ENCODE results near the gene DYSF. TPM values are rescaled to one million over a fixed set of nuclear protein-coding genes. Genes with fewer than 3 reads are reported as not detected.

The DYSF gene
- total RNA-seq, 2 experiments from 2014 or later, result not detected

DNA sequence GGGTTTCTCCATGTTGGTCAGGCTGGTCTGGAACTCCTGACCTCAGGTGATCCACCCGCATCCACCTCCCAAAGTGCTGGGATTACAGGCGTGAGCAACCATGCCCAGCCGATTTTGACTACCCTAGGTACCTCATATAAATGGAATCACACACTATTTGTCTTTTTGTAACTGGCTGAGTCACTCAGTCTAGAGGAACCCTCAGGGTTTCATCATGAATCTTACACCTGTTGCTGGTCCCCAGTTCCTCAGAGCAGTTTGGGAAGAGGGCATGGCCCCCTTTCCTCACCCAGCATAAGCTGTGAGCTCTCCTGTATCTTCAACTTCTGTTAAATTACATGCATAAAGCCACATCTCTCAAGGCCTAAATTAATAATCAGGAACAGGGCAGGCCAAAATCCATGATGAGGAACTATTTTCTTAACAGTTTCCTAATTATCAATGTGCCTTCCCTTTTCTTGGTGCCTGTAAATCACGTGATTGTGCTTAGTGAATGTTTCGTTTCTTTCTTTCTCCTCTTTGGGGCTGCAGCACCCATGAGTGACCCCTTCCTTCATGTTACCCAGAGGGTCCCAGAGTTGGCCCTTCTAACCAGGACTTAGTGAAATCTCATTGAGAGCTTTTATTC lies 20.9 kb downstream of the DYSF start:
- no peaks in the 10 kb centered on the region for H3K9me2 ChIP-seq (ENCODE audit: insufficient read depth, low read length)

DNA sequence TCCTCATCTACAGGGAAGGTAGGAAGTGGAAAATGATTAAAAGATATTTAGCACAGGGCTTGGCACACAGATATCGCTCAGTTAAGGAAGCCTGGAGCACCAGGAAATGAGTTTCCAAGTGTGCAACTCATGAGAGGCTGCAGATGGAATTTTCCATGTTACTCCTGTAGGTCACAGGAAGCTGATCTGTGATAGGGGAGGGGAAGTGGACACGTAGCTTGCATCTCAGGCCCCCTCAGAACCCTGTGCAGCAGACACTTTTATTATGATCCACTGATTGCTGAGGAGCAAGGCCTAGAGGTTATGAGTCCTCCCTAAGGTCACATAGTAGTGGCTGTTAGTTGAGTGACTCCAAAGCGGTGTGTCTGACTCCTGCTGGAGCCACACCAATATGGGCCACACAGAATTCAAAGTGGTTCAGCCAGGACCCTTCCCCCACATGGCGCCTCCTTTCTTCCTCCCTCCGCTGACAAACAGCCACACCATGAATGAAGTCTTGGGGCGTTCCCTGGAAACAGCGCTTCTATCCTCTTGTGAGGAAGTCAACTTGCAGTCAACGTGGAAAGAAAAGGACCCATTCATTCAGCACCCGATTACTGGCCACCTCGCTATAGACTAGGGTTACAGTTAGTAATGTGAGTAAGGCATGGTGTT lies 21.5 kb downstream of the DYSF start:
- no peaks in the 10 kb centered on the region for H3K4me1 ChIP-seq (ENCODE audit: insufficient read depth, low read length, poor library complexity, severe bottlenecking)
- CTCF ChIA-PET (ENCODE audit: unreplicated experiment), result no interaction called here

More for the DNA sequence above, 20.9 kb downstream of the DYSF start:
- Histone ChIP-seq H3K4me2 (ENCODE audit: low read length) (no peak overlapping the region), H4K20me1 (ENCODE audit: insufficient read depth, low read length) (no peaks in the 10 kb centered on the region), H3K4me1 (ENCODE audit: insufficient read depth, low read length, poor library complexity, severe bottlenecking) (no peaks in the 10 kb centered on the region), H3K36me3 (ENCODE audit: insufficient read depth, low read length) (no peaks in the 10 kb centered on the region), H3K4me3 (ENCODE audit: low read depth, low read length, poor library complexity, severe bottlenecking) (no peak overlapping the region), H3K27ac (ENCODE audit: low read depth, low read length, poor library complexity, severe bottlenecking) (no peak overlapping the region), H2AFZ (ENCODE audit: low read length) (no peak overlapping the region), H3K9me3 (ENCODE audit: low read length) (no peaks in the 10 kb centered on the region), H3K79me2 (ENCODE audit: insufficient read depth, low read depth, low read length) (no peaks in the 10 kb centered on the region)
- POLR2A ChIA-PET, result no interaction called here
- CTCF ChIA-PET (ENCODE audit: unreplicated experiment), result no interaction called here
- BruUV-seq (replicated peaks), result no TSS peak
- intact Hi-C loops (cut with micrococcal nuclease; ENCODE audit: unreplicated experiment), result no loop called here
- no peak for TF ChIP-seq EZH2phosphoT487 (IDR thresholded peaks at IDR 0.05; ENCODE audit: borderline replicate concordance, low read depth, low read length)
- TF ChIP-seq, protein P1, sequence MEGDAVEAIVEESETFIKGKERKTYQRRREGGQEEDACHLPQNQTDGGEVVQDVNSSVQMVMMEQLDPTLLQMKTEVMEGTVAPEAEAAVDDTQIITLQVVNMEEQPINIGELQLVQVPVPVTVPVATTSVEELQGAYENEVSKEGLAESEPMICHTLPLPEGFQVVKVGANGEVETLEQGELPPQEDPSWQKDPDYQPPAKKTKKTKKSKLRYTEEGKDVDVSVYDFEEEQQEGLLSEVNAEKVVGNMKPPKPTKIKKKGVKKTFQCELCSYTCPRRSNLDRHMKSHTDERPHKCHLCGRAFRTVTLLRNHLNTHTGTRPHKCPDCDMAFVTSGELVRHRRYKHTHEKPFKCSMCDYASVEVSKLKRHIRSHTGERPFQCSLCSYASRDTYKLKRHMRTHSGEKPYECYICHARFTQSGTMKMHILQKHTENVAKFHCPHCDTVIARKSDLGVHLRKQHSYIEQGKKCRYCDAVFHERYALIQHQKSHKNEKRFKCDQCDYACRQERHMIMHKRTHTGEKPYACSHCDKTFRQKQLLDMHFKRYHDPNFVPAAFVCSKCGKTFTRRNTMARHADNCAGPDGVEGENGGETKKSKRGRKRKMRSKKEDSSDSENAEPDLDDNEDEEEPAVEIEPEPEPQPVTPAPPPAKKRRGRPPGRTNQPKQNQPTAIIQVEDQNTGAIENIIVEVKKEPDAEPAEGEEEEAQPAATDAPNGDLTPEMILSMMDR (conservative IDR thresholded peaks at IDR 0.05; ENCODE audit: low read length), result no peak
- DNase-seq (ENCODE audit: low spot score), result no peak

More for the DNA sequence above, 21.5 kb downstream of the DYSF start:
- no peaks in the 10 kb centered on the region for H3K36me3 ChIP-seq (ENCODE audit: insufficient read depth, low read length)
- no peaks in the 10 kb centered on the region for H4K20me1 ChIP-seq (ENCODE audit: insufficient read depth, low read length)
- no TSS peak for BruUV-seq (replicated peaks)
- H3K27ac ChIP-seq (ENCODE audit: low read depth, low read length, poor library complexity, severe bottlenecking), result no peak overlapping the region
- intact Hi-C loops (cut with micrococcal nuclease; ENCODE audit: unreplicated experiment), result no loop called here
- H3K4me2 ChIP-seq (ENCODE audit: low read length), result no peak overlapping the region
- POLR2A ChIA-PET, result no interaction called here
- no peak for TF ChIP-seq EZH2phosphoT487 (IDR thresholded peaks at IDR 0.05; ENCODE audit: borderline replicate concordance, low read depth, low read length)
- TF ChIP-seq, protein P1 (conservative IDR thresholded peaks at IDR 0.05; ENCODE audit: low read length), result no peak
- no peak for DNase-seq (ENCODE audit: low spot score)
- no peaks in the 10 kb centered on the region for H3K79me2 ChIP-seq (ENCODE audit: insufficient read depth, low read depth, low read length)
- no peak overlapping the region for H3K4me3 ChIP-seq (ENCODE audit: low read depth, low read length, poor library complexity, severe bottlenecking)
- H3K9me3 ChIP-seq (ENCODE audit: low read length), result no peaks in the 10 kb centered on the region
- H2AFZ ChIP-seq (ENCODE audit: low read length), result no peak overlapping the region
- no peaks in the 10 kb centered on the region for H3K9me2 ChIP-seq (ENCODE audit: insufficient read depth, low read length)
